Ectodermal cell (in vitro differentiated cells): ENCODE results near the gene MAD1L1.

ENCODE experiments used
- H3K27ac ChIP-seq: 2 replicates; pipeline ENCODE4 v1.7.0; 2013; ENCODE audit warnings: mild to moderate bottlenecking, low read depth, low read length; ENCODE audit not compliant: insufficient read depth, poor library complexity, severe bottlenecking
- H3K27me3 ChIP-seq: 2 replicates; pipeline ENCODE4 v1.7.0; 2013; ENCODE audit warnings: mild to moderate bottlenecking, low read length; ENCODE audit not compliant: insufficient read depth, control insufficient read depth, poor library complexity, severe bottlenecking
- H3K36me3 ChIP-seq: one replicate; pipeline ENCODE4 v1.7.0; 2013; ENCODE audit warnings: low read length; ENCODE audit not compliant: control insufficient read depth, insufficient read depth
- H3K4me1 ChIP-seq: one replicate; pipeline ENCODE4 v1.7.0; 2013; ENCODE audit warnings: low read length; ENCODE audit not compliant: control insufficient read depth, insufficient read depth
- H3K4me3 ChIP-seq: 2 replicates; pipeline ENCODE4 v1.7.0; 2013; ENCODE audit warnings: low read depth, low read length, control low read depth; ENCODE audit not compliant: insufficient read depth
- H3K9me3 ChIP-seq: 2 replicates; pipeline ENCODE4 v1.7.0; 2013; ENCODE audit warnings: mild to moderate bottlenecking, low read length, moderate library complexity; ENCODE audit not compliant: control insufficient read depth
- WGBS, 2 experiments: methylation state at CpG; one replicate each; pipeline ENCODE4 v1.1.7; 2013; ENCODE audit warnings: missing lambda C conversion rate in 2 of 2; 5-methylcytosine and 5-hydroxymethylcytosine counted together

MAD1L1 gene

DNA sequence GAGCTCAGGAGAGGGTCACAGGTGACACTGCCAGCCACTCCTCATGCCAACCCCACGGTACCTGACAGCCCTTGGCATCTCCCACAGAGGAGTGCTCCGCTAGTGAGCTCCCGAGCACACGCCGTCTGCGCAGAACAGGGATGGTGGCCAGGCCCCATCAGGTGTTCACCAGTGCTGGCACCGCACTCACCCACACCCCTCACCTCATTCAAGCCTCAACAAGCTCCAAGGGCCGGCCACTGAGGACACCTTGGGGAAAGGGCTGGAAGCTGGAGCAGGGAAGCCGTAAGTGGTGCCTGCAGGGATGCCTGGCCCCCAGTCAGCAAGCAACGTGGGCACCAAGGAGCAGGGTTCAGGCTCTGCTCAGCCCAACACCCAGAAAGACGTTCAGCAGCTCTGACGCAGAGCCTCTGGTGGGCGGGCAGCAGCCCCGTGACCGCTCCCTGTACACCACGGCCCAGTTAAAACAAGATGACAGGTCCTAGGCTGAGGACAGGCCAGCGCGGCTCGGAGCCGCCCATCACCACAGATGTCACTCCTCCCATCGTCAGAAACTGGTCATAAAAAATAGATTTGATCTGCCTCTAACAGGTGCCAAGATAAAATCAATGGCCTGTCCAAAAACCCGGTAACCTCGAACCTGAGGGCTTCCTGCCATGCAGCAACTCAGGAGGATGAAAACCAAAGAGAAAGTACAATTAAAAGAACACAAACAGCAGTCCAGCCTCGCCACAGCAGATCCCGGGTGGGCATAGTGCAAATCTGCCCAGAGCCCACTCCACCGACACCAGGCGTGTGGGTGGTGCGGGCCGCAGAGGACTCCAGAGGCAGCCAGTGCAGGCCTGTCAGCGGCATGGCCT is 275.9 kb downstream of the MAD1L1 start:
- no peaks in the 10 kb centered on the region for H3K9me3 ChIP-seq
- H3K4me3 ChIP-seq = no peak overlapping the region
- no peaks in the 10 kb centered on the region for H3K27me3 ChIP-seq
- no peaks in the 10 kb centered on the region for H3K4me1 ChIP-seq
- no peaks in the 10 kb centered on the region for H3K36me3 ChIP-seq
- 95 to 96% methylated on average over 30 of the region's 30 CpGs for WGBS, 2 experiments
- H3K27ac ChIP-seq = no peak overlapping the region

- Histone ChIP-seq H3K4me1 (no peaks in the 10 kb centered on the region), H3K4me3 (no peak overlapping the region), H3K27ac (no peak overlapping the region), H3K9me3 (no peaks in the 10 kb centered on the region), H3K27me3 (no peaks in the 10 kb centered on the region), H3K36me3 (no peaks in the 10 kb centered on the region)
- WGBS, 2 experiments = 92 to 95% methylated on average over 8 of the region's 8 CpGs
These were observed 276.6 kb downstream of the MAD1L1 start for GRCh38 chr7:1956141-1956540.

DNA sequence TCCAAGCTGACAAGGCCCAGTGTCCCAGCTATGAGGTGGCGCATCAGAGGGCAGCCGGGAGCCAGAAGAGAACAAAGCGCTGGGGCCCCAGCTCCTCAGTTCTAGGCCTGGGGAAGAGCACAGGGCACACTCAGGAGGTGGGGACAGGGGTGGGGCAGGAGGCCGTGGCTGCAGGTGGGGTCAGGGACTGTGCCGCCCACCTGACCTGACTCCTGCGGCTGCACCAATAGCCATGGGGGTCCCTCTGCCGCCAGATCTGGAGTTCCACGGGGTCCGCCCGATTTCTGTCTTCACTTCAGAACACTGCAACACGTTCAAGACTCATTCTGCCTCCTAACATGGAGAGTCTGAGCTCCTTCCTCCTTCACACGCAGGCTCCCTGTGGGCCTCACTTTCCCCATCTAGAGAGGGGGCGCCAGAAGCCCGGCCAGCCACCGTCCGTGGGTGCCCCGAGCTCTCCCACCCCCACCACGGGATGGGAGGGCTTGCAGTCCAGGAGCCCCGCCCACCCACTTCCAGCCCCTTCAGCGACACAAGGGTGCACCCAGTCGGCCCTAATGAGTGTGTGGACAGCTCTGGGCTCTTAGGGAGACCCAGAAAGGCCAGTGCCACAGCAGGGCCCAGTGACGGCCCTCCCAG is 278.3 kb downstream of the MAD1L1 start:
- H3K4me1 ChIP-seq = no peaks in the 10 kb centered on the region
- H3K9me3 ChIP-seq = no peaks in the 10 kb centered on the region
- no peak overlapping the region for H3K27ac ChIP-seq
- H3K27me3 ChIP-seq = no peaks in the 10 kb centered on the region
- 87 to 90% methylated on average over 22 of the region's 22 CpGs for WGBS, 2 experiments
- H3K36me3 ChIP-seq = no peaks in the 10 kb centered on the region
- no peak overlapping the region for H3K4me3 ChIP-seq

DNA sequence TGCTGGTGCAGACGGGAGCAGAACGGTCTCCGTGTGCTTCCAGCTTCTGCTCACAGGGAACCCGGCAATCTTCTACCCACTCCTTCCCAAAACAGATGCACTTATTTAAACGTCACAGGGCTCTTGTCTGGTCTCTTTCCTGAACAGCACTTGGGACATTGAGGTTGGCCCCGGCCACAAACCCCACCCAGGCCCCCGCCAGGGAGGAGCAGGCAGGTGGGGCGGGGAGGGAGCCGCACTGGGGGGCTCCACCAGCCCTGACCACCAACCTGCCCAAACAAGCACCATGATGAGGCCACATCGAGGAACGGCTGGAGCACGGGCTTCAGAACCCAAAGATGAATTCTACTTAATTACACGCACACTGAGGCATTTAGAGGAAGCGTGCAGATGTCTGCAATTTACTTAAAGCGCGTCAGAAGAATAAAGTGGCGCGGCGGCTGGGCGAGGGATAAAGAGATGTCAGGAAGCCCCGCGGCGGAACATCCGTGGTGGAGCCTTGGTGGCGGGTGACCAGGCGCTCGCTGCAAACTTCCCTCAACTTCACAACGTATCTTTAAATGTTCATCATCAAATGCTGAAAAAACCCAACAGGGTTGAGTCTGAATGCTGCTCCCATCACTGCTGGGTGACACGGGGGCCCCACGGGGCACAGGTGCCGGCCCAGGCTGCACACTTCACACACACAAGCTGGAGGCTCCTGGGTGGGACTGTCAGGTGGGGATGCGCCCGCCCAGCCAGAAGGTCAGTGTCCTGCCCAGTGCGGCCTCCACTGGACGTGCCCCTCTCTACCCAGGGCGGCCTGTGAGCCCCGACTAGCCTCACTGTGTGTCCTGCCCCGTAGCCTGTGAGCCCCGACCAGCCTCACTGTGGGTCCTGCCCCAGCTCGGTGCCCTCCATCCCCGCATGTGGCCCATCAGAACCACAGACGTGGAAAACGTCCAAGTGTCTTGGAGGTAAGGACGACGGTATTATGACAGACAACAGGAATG is 279.2 kb downstream of the MAD1L1 start:
- H3K4me1 ChIP-seq = no peaks in the 10 kb centered on the region
- WGBS, 2 experiments = 93 to 95% methylated on average over 45 of the region's 45 CpGs
- H3K4me3 ChIP-seq = no peak overlapping the region
- no peaks in the 10 kb centered on the region for H3K27me3 ChIP-seq
- no peaks in the 10 kb centered on the region for H3K36me3 ChIP-seq
- no peak overlapping the region for H3K27ac ChIP-seq
- H3K9me3 ChIP-seq = no peaks in the 10 kb centered on the region

DNA sequence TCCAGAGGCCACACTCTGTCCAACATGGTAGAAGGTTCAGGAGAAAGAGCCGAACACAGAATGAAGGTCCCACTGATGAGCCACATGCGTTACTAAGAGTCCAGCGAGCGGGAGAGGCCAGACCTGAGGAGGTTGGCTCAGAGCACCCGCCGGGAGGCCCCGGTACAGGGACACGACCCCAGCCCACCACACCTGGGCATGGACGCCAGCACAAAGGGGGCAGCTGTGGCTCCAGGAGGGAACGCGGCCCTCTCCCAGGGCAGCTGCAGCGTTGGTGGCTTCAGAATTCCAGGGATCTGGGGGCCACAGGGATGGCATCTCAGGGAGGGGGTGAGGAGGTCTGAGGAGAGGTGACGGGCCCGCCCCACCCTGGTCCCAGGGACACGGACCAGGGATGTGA is 280.0 kb downstream of the MAD1L1 start:
- H3K9me3 ChIP-seq = no peaks in the 10 kb centered on the region
- H3K27ac ChIP-seq = no peak overlapping the region
- no peak overlapping the region for H3K4me3 ChIP-seq
- no peaks in the 10 kb centered on the region for H3K27me3 ChIP-seq
- no peaks in the 10 kb centered on the region for H3K36me3 ChIP-seq
- 96% methylated on average over 15 of the region's 15 CpGs for WGBS, 2 experiments
- no peaks in the 10 kb centered on the region for H3K4me1 ChIP-seq

DNA sequence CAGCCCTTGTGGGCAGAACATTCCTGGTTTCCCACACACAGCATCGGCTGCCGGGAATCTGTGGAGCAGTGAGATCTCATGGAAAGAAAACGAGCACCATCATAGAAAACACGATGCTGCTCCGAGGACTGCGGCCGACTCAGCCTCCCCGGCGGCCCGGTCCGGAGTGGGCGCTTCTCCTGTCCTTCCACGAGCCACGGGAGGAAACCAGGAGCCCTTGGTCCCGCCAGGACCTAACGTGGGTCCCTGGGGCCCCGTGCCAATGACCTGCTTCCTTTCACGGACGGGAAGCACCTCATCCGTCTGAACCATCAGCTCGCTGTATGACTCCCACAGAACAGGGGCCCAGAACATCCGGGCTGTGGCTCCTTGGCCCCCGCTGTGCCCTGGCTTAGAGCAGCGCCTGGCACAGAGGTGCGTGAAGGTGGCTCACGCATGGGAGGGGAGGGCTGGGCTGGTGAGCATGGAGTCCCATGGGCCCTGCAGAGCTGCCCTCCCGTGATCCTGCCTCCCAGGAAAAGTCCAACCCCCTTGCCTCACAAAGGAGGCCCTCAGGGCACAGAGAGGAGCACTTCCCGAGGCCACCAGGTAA is 280.5 kb downstream of the MAD1L1 start:
- 95 to 96% methylated on average over 28 of the region's 28 CpGs for WGBS, 2 experiments
- no peak overlapping the region for H3K4me3 ChIP-seq
- H3K36me3 ChIP-seq = no peaks in the 10 kb centered on the region
- H3K27me3 ChIP-seq = no peaks in the 10 kb centered on the region
- no peak overlapping the region for H3K27ac ChIP-seq
- no peaks in the 10 kb centered on the region for H3K4me1 ChIP-seq
- H3K9me3 ChIP-seq = no peaks in the 10 kb centered on the region

DNA sequence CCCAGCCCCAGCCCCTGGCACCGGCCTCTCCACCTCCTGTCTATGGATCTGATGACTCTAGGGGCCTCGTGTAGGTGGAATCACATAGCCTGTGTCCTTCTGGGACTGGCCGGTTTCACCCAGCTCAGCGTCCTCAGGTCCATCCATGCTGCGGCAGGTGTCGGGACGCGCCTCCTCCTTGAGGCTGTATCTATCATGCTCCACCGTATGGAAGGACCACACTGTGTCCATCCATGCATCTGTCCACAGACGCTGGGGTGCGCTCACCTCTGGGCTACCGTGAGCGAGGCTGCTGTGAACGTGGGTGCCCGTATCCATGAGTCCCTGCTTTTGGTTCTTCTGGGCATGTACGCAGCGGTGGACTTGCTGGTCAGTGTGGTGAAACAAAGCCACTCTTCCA is 281.1 kb downstream of the MAD1L1 start:
- no peaks in the 10 kb centered on the region for H3K36me3 ChIP-seq
- H3K27me3 ChIP-seq = no peaks in the 10 kb centered on the region
- H3K4me1 ChIP-seq = no peaks in the 10 kb centered on the region
- H3K27ac ChIP-seq = no peak overlapping the region
- no peak overlapping the region for H3K4me3 ChIP-seq
- H3K9me3 ChIP-seq = no peaks in the 10 kb centered on the region
- WGBS, 2 experiments = 92 to 94% methylated on average over 17 of the region's 17 CpGs

- WGBS, 2 experiments = 92 to 93% methylated on average over 10 of the region's 10 CpGs
These were observed 281.6 kb downstream of the MAD1L1 start for GRCh38 chr7:1951159-1951536.

DNA sequence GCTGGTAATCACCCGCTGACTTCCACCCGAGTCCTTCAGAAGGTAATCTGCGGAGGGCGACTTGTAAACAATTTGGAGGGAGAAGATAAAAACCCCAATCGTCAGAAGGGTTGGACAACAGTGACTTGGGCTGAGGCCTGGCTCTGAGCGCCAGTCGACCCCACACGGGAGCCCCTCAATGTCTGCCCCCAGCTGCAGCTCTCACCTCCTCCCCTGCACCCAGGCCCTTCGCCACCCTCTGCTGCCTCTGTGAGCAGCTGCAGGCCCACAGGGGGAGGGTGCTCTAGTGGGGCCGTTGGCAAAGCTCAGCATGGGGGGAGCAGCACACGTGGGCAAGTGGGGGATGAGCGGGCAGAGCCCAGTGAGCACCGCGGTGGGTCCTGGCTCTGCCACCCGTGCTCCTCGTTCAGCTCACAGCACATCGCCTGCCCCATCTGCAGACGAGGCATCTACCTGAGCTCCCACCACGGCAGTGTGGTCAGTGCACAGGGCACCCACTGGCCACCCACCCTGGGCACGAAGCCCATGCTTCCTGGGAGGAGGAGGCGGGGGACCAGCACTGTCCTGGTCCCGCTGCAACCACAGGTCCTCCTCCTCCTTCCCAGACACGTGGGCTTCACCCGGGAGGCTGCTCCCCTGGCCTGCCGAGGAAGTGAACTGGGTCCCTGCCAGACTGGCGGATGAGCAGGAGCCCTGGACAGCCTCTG is 282.1 kb downstream of the MAD1L1 start:
- 93 to 94% methylated on average over 26 of the region's 26 CpGs for WGBS, 2 experiments
- no peak overlapping the region for H3K4me3 ChIP-seq
- no peaks in the 10 kb centered on the region for H3K4me1 ChIP-seq
- H3K36me3 ChIP-seq = no peaks in the 10 kb centered on the region
- H3K27me3 ChIP-seq = no peaks in the 10 kb centered on the region
- no peak overlapping the region for H3K27ac ChIP-seq
- H3K9me3 ChIP-seq = no peaks in the 10 kb centered on the region

More at GRCh38 chr7:1951159-1951536, 281.6 kb downstream of the MAD1L1 start:
- H3K27me3 ChIP-seq = no peaks in the 10 kb centered on the region
- H3K36me3 ChIP-seq = no peaks in the 10 kb centered on the region
- H3K4me1 ChIP-seq = no peaks in the 10 kb centered on the region
- no peak overlapping the region for H3K4me3 ChIP-seq
- H3K9me3 ChIP-seq = no peaks in the 10 kb centered on the region
- no peak overlapping the region for H3K27ac ChIP-seq
